Activated CD8-positive, alpha-beta T cell treated with anti-CD3 and anti-CD28 coated beads, Interleukin-2, amount 10 ng/mL, durations not matched to agents 7 days and 5 days (primary cell): ENCODE data around the gene FOXK1. TPM values are rescaled to one million over a fixed set of nuclear protein-coding genes. Genes with fewer than 3 reads are reported as not detected.

ENCODE experiments used
- ATAC-seq: fragments of 150-1000 bp; cut with Tn5 transposase; one replicate; pipeline ENCODE4 v1.10.0; 2021; ENCODE audit warnings: moderate library complexity
- CTCF ChIA-PET: fragments of 350-600 bp; sonication (Branson Sonifier 250); formaldehyde crosslinking; loops from one replicate; lab custom pipeline; 2021; ENCODE audit warnings: antibody characterized with exemption; lab: Charles Lee
- POLR2A ChIA-PET: fragments of 350-600 bp; sonication (Branson Sonifier 250); formaldehyde crosslinking; loops from one replicate; lab custom pipeline; 2021; ENCODE audit warnings: antibody characterized with exemption; lab: Charles Lee
- DNase-seq: peaks from one replicate; pipeline ENCODE4 v3.0.0-alpha.2; 2020
- H3K27ac Mint-ChIP-seq: one replicate; pipeline ENCODE4 v1.8.0; 2021; ENCODE audit warnings: mild to moderate bottlenecking, mixed read lengths
- H3K27me3 Mint-ChIP-seq: one replicate; pipeline ENCODE4 v1.8.0; 2021; ENCODE audit warnings: low read depth, mixed read lengths
- H3K36me3 Mint-ChIP-seq: one replicate; pipeline ENCODE4 v1.8.0; 2021; ENCODE audit warnings: low read depth, mixed read lengths
- H3K4me1 Mint-ChIP-seq: one replicate; pipeline ENCODE4 v1.8.0; 2021; ENCODE audit warnings: low read depth, mixed read lengths
- H3K4me3 Mint-ChIP-seq: one replicate; pipeline ENCODE4 v1.8.0; 2021; ENCODE audit warnings: mild to moderate bottlenecking, mixed read lengths
- H3K9me3 Mint-ChIP-seq: one replicate; pipeline ENCODE4 v1.8.0; 2022; ENCODE audit warnings: mixed read lengths; ENCODE audit not compliant: insufficient read depth
- total RNA-seq, 2 experiments: library from RNA; stranded (reverse); gene quantifications; one replicate each; pipeline ENCODE4 v1.2.3, GENCODE V29; 2021

The FOXK1 gene
- total RNA-seq, 2 experiments from 2014 or later, result 26.8 to 28.5 TPM

- H3K4me1 Mint-ChIP-seq, result peaks cover 24% of the 10 kb centered on the region
- POLR2A ChIA-PET, result no interaction called here
- no peak overlapping the region for H3K4me3 Mint-ChIP-seq
- CTCF ChIA-PET, result no interaction called here
- H3K27ac Mint-ChIP-seq, result no peak overlapping the region
- DNase-seq (no peak), ATAC-seq (no peak)
- no peaks in the 10 kb centered on the region for H3K27me3 Mint-ChIP-seq
- H3K36me3 Mint-ChIP-seq, result peaks cover 10% of the 10 kb centered on the region
- H3K9me3 Mint-ChIP-seq, result no peaks in the 10 kb centered on the region
Measured at GRCh38 chr7:4714767-4715409, 32.8 kb downstream of the FOXK1 start.

GRCh38 chr7:4715410-4715776 lies 33.3 kb downstream of the FOXK1 start:
- Mint-ChIP-seq H3K9me3 (no peaks in the 10 kb centered on the region), H3K4me3 (no peak overlapping the region), H3K27me3 (no peaks in the 10 kb centered on the region), H3K4me1 (peaks cover 28% of the 10 kb centered on the region), H3K36me3 (peaks cover 10% of the 10 kb centered on the region), H3K27ac (no peak overlapping the region)
- DNase-seq (no peak), ATAC-seq (no peak)
- ChIA-PET CTCF (no interaction called here), POLR2A (no interaction called here)

GRCh38 chr7:4716946-4717795 lies 35.1 kb downstream of the FOXK1 start:
- ATAC-seq, result no peak
- Mint-ChIP-seq H3K36me3 (peaks cover 6% of the 10 kb centered on the region), H3K27me3 (no peaks in the 10 kb centered on the region), H3K4me3 (no peak overlapping the region), H3K27ac (peak overlapping the region; percentile 68), H3K4me1 (peaks cover 24% of the 10 kb centered on the region), H3K9me3 (no peaks in the 10 kb centered on the region)
- DNase-seq, result no peak
- POLR2A ChIA-PET, result no interaction called here
- CTCF ChIA-PET, result interaction anchor here (0.7 kb wide), 1 partner anchor 20 kb away, joined by 3 read pairs; no protein-coding TSS in a partner anchor

- no peaks in the 10 kb centered on the region for H3K9me3 Mint-ChIP-seq
Measured at GRCh38 chr7:4718075-4718474, 36.0 kb downstream of the FOXK1 start.

GRCh38 chr7:4720225-4720624 lies 38.1 kb downstream of the FOXK1 start:
- DNase-seq (no peak), ATAC-seq (no peak)
- Mint-ChIP-seq H3K27ac (no peak overlapping the region), H3K9me3 (no peaks in the 10 kb centered on the region), H3K4me1 (peaks cover 37% of the 10 kb centered on the region), H3K36me3 (peaks cover 8% of the 10 kb centered on the region), H3K27me3 (no peaks in the 10 kb centered on the region), H3K4me3 (no peak overlapping the region)
- ChIA-PET CTCF (no interaction called here), POLR2A (no interaction called here)

More at GRCh38 chr7:4718075-4718474, 36.0 kb downstream of the FOXK1 start:
- H3K36me3 Mint-ChIP-seq, result peaks cover 5% of the 10 kb centered on the region
- H3K4me3 Mint-ChIP-seq, result no peak overlapping the region
- H3K4me1 Mint-ChIP-seq, result peaks cover 24% of the 10 kb centered on the region
- POLR2A ChIA-PET, result no interaction called here
- no peak for ATAC-seq
- CTCF ChIA-PET, result no interaction called here
- H3K27me3 Mint-ChIP-seq, result no peaks in the 10 kb centered on the region
- no peak for DNase-seq
- H3K27ac Mint-ChIP-seq, result no peak overlapping the region

GRCh38 chr7:4722308-4722707 lies 40.2 kb downstream of the FOXK1 start:
- POLR2A ChIA-PET, result no interaction called here
- Mint-ChIP-seq H3K27ac (no peak overlapping the region), H3K4me1 (peaks cover 43% of the 10 kb centered on the region), H3K9me3 (no peaks in the 10 kb centered on the region), H3K4me3 (no peak overlapping the region), H3K27me3 (no peaks in the 10 kb centered on the region), H3K36me3 (peaks cover 5% of the 10 kb centered on the region)
- DNase-seq, result no peak
- ATAC-seq, result no peak
- CTCF ChIA-PET, result no interaction called here

GRCh38 chr7:4722960-4723630 lies 41.0 kb downstream of the FOXK1 start:
- no peaks in the 10 kb centered on the region for H3K9me3 Mint-ChIP-seq
- H3K4me1 Mint-ChIP-seq, result peaks cover 43% of the 10 kb centered on the region
- ChIA-PET CTCF (interaction anchor here (0.6 to 1.6 kb wide), 2 partner anchors 10 to 30 kb away, joined by 3 to 4 read pairs; no protein-coding TSS in a partner anchor), POLR2A (interaction anchor here (1.9 to 4.0 kb wide), 2 partner anchors 52 to 80 kb away, joined by 5 to 19 read pairs; partner anchors contain the start of gene AP5Z1)
- ATAC-seq (no peak), DNase-seq (no peak)
- H3K36me3 Mint-ChIP-seq, result peaks cover 6% of the 10 kb centered on the region
- no peak overlapping the region for H3K4me3 Mint-ChIP-seq
- H3K27me3 Mint-ChIP-seq, result no peaks in the 10 kb centered on the region
- peak overlapping the region; percentile 20 for H3K27ac Mint-ChIP-seq

- DNase-seq (no peak), ATAC-seq (peak; percentile 48)
- Mint-ChIP-seq H3K9me3 (no peaks in the 10 kb centered on the region), H3K27me3 (no peaks in the 10 kb centered on the region), H3K36me3 (peaks cover 11% of the 10 kb centered on the region), H3K4me1 (peaks cover 49% of the 10 kb centered on the region), H3K4me3 (peak overlapping the region; percentile 92), H3K27ac (peak overlapping the region; percentile 96)
- POLR2A ChIA-PET, result interaction anchor here (0.9 to 4.0 kb wide), 7 partner anchors 20 to 83 kb away, joined by 3 to 19 read pairs (median 7); partner anchors contain the start of gene AP5Z1
- CTCF ChIA-PET, result interaction anchor here (1.0 to 1.7 kb wide), 8 partner anchors 9 to 50 kb away, joined by 3 to 7 read pairs (median 5); partner anchors contain the start of gene AP5Z1
Measured at GRCh38 chr7:4724648-4725013, 42.5 kb downstream of the FOXK1 start.

GRCh38 chr7:4725014-4725849 lies 43.1 kb downstream of the FOXK1 start:
- POLR2A ChIA-PET, result interaction anchor here (0.6 to 4.0 kb wide), 9 partner anchors 16 to 84 kb away, joined by 3 to 19 read pairs (median 5); partner anchors contain the start of gene AP5Z1
- peaks cover 49% of the 10 kb centered on the region for H3K4me1 Mint-ChIP-seq

GRCh38 chr7:4725850-4726450 lies 43.9 kb downstream of the FOXK1 start:
- ChIA-PET CTCF (interaction anchor here (0.9 to 1.6 kb wide), 5 partner anchors 26 to 84 kb away, joined by 3 to 5 read pairs (median 3); partner anchors contain the start of gene AP5Z1), POLR2A (interaction anchor here (0.6 to 4.0 kb wide), 5 partner anchors 15 to 50 kb away, joined by 3 to 19 read pairs (median 10); partner anchors contain the start of gene AP5Z1)
- Mint-ChIP-seq H3K9me3 (no peaks in the 10 kb centered on the region), H3K36me3 (peaks cover 9% of the 10 kb centered on the region), H3K27me3 (no peaks in the 10 kb centered on the region), H3K27ac (peak overlapping the region; percentile 96), H3K4me3 (peak overlapping the region; percentile 92), H3K4me1 (peaks cover 56% of the 10 kb centered on the region)
- no peak for ATAC-seq
- DNase-seq, result no peak

More at GRCh38 chr7:4725014-4725849, 43.1 kb downstream of the FOXK1 start:
- peak; percentile 83 for DNase-seq
- Mint-ChIP-seq H3K9me3 (no peaks in the 10 kb centered on the region), H3K4me3 (peak overlapping the region; percentile 92), H3K27ac (peak overlapping the region; percentile 96), H3K27me3 (no peaks in the 10 kb centered on the region), H3K36me3 (peaks cover 9% of the 10 kb centered on the region)
- peak; percentile 86 for ATAC-seq
- CTCF ChIA-PET, result interaction anchor here (0.9 to 1.7 kb wide), 7 partner anchors 8 to 50 kb away, joined by 3 to 7 read pairs (median 5); partner anchors contain the start of gene AP5Z1
